GM21529 (cell line): ENCODE results near the gene INIP.
"Not testable (repeated sequence)": the region's sequence is repeated elsewhere in the genome, so short reads cannot be mapped to it uniquely, and the experiment has no call there.

Experiments
- ATAC-seq: cut with Tn5 transposase; IDR thresholded peaks from one replicate; pipeline ENCODE4 v1.9.1; 2021; ENCODE audit not compliant: unreplicated experiment

Gene INIP

GRCh38 chr9:112743216-112743836, 25.4 kb upstream of the INIP start:
- ATAC-seq = no peak

GRCh38 chr9:112734892-112735291, 17.0 kb upstream of the INIP start:
- no peak for ATAC-seq

GRCh38 chr9:112731971-112732370, 14.1 kb upstream of the INIP start:
- ATAC-seq = no peak

GRCh38 chr9:112728401-112728800, 10.5 kb upstream of the INIP start:
- no peak for ATAC-seq

DNA sequence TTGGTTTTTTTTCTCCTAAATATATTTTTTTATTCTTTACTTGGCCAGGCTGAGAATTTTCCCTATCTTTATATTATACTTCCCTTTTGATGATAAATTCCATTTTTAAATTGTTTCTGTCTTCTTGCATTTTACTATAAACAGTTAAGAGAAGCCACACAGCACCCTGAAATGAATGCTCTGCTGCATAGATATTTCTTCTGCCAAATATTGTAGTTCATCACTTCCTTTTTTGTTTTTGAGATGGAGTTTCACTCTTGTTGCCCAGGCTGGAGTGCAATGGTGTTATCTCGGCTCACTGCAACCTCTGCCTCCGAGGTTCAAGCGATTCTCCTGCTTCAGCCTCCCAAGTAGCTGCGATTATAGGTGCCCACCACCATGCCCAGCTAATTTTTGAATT, 8.5 kb upstream of the INIP start:
- ATAC-seq = no peak

DNA sequence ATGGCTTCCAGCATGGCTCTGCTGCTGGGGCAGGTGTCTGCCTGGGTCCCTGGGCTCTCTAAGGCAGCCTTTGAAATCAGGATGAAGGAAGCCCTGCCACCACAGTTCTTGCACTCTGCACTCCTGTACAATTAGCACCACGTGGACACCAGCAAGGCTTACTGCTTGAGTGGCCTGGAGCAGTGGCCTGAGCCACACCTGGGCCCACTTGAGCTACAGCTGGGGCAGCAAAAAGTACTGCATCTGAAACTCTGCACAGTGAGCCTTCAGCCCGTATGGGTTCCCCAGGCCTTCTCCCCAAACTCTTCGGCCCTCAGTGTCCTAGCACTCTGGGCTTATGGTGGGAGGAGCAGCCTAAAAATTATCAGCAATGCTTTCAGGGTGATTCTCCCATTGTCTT, 8.0 kb upstream of the INIP start:
- ATAC-seq = peak; percentile 65

- ATAC-seq = not testable (repeated sequence)
These were observed 4.8 kb upstream of the INIP start for GRCh38 chr9:112722749-112723148.

- no peak for ATAC-seq
These were observed 2.3 kb upstream of the INIP start for GRCh38 chr9:112720113-112720780.

GRCh38 chr9:112719696-112720095, 1.8 kb upstream of the INIP start:
- no peak for ATAC-seq

GRCh38 chr9:112719241-112719691, 1.3 kb upstream of the INIP start:
- ATAC-seq = peak; percentile 27

DNA sequence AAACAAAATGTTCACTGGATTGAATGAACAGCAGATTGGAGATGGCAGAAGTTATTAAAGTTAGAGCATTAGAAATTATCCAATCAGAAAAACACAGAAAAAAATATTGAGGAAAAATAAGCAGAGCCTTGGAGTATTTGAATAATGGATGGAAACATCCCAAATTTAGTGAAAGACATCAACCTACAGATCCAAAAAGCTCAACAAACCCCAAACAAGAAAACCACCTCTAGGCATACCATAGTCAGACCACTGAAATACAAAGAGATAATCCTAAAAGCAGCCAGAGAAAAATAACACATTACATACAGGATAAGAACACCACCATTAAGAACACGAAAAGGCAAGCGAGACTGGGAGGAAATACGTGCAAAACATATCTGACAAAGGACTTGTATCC, 5.2 kb downstream of the INIP start:
- no peak for ATAC-seq

- ATAC-seq = no peak
These were observed 6.7 kb downstream of the INIP start for GRCh38 chr9:112711050-112711689.

GRCh38 chr9:112705768-112706427, 12.0 kb downstream of the INIP start:
- no peak for ATAC-seq

- ATAC-seq = no peak
These were observed 14.6 kb downstream of the INIP start for GRCh38 chr9:112703304-112703703.

DNA sequence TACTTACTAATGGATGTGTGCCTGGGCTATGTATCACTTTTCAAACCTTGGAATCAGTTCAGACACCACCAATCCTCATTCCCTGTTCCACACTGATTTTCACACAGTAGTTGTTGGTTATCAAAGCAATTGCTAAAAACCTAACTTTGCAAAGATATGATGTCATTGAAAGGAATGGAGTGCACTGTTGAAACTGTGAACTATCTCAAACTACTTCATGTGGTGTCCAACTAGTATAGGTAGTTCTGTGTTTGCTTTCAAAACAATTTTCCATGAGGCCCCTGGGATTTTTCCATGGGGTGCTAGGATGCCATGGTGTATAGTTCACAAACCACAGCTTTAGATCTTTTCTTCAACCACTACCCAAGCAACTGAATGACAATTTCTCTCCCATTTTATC, 17.8 kb downstream of the INIP start:
- ATAC-seq = no peak

DNA sequence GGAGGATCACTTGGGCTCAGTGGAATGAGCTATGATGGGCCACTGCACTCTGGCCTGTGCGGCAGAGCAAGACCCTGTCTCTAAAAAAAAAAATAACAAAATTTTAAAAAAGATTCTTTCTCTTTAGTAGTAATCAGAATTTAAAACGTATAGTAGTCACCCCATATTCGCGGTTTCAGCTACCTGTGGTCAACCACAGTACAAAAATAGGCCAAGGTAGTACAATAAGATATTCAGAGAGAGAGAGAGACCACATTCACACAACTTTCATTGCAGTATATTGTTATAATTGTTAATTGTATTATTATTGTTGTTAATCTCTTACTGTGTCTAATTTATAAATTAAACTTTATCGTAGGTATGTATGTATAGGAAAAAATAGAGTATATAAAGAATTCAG, 18.7 kb downstream of the INIP start:
- ATAC-seq = peak; percentile 92

DNA sequence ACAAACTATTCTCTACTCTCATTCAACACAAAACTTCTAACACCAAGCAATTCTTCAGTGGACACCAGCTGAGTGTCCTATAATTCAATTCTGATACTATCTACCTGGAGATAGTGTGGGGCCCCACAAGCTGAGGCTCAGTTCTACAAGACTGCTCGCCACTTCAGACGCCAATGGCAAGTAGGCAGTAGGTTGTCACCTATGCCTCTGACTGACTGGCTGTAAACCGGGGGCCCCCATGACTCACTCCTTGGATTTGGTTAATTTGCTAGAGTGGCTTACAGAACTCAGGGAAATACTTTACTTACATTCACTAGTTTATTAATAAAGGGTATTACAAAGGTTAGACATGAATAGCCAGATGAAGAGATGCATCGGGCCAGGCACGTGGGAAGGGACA, 21.5 kb downstream of the INIP start:
- ATAC-seq = no peak

- no peak for ATAC-seq
These were observed 23.0 kb downstream of the INIP start for GRCh38 chr9:112694706-112695555.

DNA sequence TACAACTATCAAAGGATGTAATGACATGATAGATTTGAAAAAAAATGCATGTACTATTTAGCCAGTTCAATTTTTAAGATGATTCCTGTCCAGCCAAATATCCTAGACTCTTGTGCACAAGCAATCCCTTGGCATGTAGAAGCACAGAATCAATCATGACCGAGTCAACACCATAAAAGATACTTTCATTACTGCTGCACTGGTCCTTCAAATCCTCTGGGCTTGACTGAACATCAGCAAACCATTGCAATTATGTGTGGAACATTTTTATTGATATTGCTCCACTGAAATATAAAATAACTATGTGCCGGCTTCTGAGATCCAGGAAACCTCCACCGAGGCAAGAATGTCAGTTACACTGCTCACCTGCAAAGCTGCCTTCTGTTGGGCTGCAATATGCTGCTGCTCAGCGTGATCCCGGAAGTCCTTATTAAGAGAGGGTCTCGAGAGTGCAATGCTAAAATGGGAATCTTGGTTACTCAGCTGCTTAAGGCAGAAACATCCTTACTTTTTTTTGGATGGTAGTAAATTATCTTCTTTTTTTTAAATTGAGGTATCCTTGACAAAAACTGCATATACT, 28.7 kb downstream of the INIP start:
- ATAC-seq = no peak

DNA sequence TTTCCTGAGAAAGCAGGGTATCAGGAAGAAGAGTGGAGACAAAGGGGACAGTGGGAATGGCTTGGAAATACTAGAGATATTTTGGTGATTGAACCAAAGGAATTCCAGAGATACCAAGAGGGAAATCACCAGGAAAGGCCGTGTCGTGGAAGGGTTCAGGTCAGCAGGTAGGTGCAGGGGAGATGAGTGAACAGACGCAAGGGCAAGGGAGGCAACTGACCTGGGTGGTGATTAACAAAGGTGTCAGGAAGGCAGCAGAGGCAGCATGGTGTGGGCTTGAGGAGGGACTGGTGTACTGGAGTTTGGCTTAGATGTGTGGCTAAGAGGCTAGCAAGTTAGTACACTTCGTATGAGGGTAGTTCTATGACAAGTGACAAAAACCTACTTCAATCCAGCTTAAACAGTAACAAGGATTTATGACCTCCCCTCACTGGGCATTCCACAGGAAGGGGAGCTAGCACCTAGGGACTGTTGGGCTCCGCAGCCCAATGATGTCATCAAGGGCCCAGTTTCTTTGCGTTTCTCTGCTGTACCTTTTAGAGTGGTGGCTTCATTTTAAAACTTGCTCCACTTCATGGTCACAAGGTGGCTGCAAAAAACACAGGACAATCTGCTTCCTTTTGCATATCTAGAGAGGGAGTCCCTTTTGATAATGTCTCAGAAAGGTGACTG, 37.0 kb downstream of the INIP start:
- ATAC-seq = no peak
